Measurements from ENCODE around the gene CDH13. TPM values are rescaled to one million over a fixed set of nuclear protein-coding genes. Genes with fewer than 3 reads are reported as not detected.
A peak's percentile ranks its signal among the peaks of the same experiment; 100 is the strongest.

Gene CDH13
- total and polyA plus RNA-seq, 9 of the 15 experiments (the other 6 are each of a cell fraction or from before 2014, with no cell fraction given) = 0.03 TPM; not detected in 8

- 0% methylated on average over 2 of the region's 2 CpGs for WGBS (ENCODE audit: insufficient coverage, low coverage, missing lambda C conversion rate)
- Histone ChIP-seq H3K27ac (ENCODE audit: extremely low read depth, low read depth, low read length) (no peak overlapping the region), H3K36me3 (ENCODE audit: control insufficient read depth, insufficient read depth, low read length) (no peaks in the 10 kb centered on the region), H3K4me1 (replicated peaks in 1 of 2; ENCODE audit: control insufficient read depth in 2 of 2, insufficient read depth in 2 of 2, low read length in 2 of 2) (no peaks in the 10 kb centered on the region), H3K27me3 (ENCODE audit: control insufficient read depth in 2 of 2, insufficient read depth in 2 of 2, low read length in 2 of 2) (no peaks in the 10 kb centered on the region), H3K9ac (ENCODE audit: insufficient read depth in 1 of 2, low read depth in 2 of 2, low read length in 2 of 2) (no peak overlapping the region), H3K79me2 (ENCODE audit: control insufficient read depth, insufficient read depth, low read length) (no peaks in the 10 kb centered on the region), H4K20me1 (replicated peaks; ENCODE audit: control insufficient read depth, insufficient read depth, low read length) (no peaks in the 10 kb centered on the region), H3K9me3 (replicated peaks; ENCODE audit: control insufficient read depth, insufficient read depth, low read depth, low read length) (no peaks in the 10 kb centered on the region; the same call in 1 of the 2 replicates), H2AFZ (ENCODE audit: low read depth, low read length) (no peak overlapping the region), H3K9me1 (ENCODE audit: control insufficient read depth, insufficient read depth, low read length) (no peaks in the 10 kb centered on the region), H3K4me3 (no peak overlapping the region), H3K4me2 (ENCODE audit: insufficient read depth, low read length) (no peak overlapping the region)
- DNase-seq (ENCODE audit: extremely low read depth in 1 of 4, low spot score in 3 of 4) (no peak), ATAC-seq (no peak), FAIRE-seq (no peak)
- BruUV-seq (replicated peaks) = no TSS peak
- in situ Hi-C loops (cut with MboI) = no loop called here
- TF ChIP-seq ID3 (CRISPR knock-in tag; IDR thresholded peaks at IDR 0.05) (no peak), ID3 (tag; IDR thresholded peaks at IDR 0.05) (no peak), ZNF232 (CRISPR knock-in tag; IDR thresholded peaks at IDR 0.05) (no peak), TGIF2 (CRISPR knock-in tag; IDR thresholded peaks at IDR 0.05) (no peak), KAT2B (IDR thresholded peaks at IDR 0.05; ENCODE audit: low read depth, low read length) (no peak), ZNF695 (CRISPR knock-in tag; IDR thresholded peaks at IDR 0.05) (no peak)
- ChIA-PET POLR2A (no interaction called here), CTCF (ENCODE audit: low intra/inter-chr PET ratio) (no interaction called here)
- intact Hi-C loops (cut with micrococcal nuclease) = no loop called here
Observed at GRCh38 chr16:83338941-83339340, 712.2 kb downstream of the CDH13 start.

GRCh38 chr16:83343935-83344366, 717.2 kb downstream of the CDH13 start:
- no peak overlapping the region for H3K4me2 ChIP-seq (ENCODE audit: insufficient read depth, low read length)
- POLR2A ChIA-PET = no interaction called here

More at GRCh38 chr16:83343935-83344366, 717.2 kb downstream of the CDH13 start:
- Histone ChIP-seq H3K4me3 (no peak overlapping the region), H3K9me3 (replicated peaks; ENCODE audit: control insufficient read depth, insufficient read depth, low read depth, low read length) (no peaks in the 10 kb centered on the region), H3K79me2 (ENCODE audit: control insufficient read depth, insufficient read depth, low read length) (no peaks in the 10 kb centered on the region), H3K27ac (ENCODE audit: extremely low read depth, low read depth, low read length) (no peak overlapping the region), H2AFZ (ENCODE audit: low read depth, low read length) (no peak overlapping the region), H3K9me1 (ENCODE audit: control insufficient read depth, insufficient read depth, low read length) (no peaks in the 10 kb centered on the region), H4K20me1 (replicated peaks; ENCODE audit: control insufficient read depth, insufficient read depth, low read length) (no peaks in the 10 kb centered on the region), H3K9ac (ENCODE audit: insufficient read depth in 1 of 2, low read depth in 2 of 2, low read length in 2 of 2) (no peak overlapping the region), H3K4me1 (replicated peaks in 1 of 2; ENCODE audit: control insufficient read depth in 2 of 2, insufficient read depth in 2 of 2, low read length in 2 of 2) (no peaks in the 10 kb centered on the region), H3K27me3 (ENCODE audit: control insufficient read depth in 2 of 2, insufficient read depth in 2 of 2, low read length in 2 of 2) (no peaks in the 10 kb centered on the region; a peak in 1 of 5 replicates), H3K36me3 (ENCODE audit: control insufficient read depth, insufficient read depth, low read length) (no peaks in the 10 kb centered on the region)
- 3% methylated on average over 8 of the region's 8 CpGs for WGBS (ENCODE audit: insufficient coverage, low coverage, missing lambda C conversion rate)
- intact Hi-C loops (cut with micrococcal nuclease) (no loop called here), in situ Hi-C loops (cut with MboI) (no loop called here)
- BruUV-seq (replicated peaks) = no TSS peak
- ATAC-seq = no peak
- CTCF ChIA-PET (ENCODE audit: low intra/inter-chr PET ratio) = no interaction called here
- DNase-seq (ENCODE audit: extremely low read depth in 1 of 4, low spot score in 3 of 4) = no peak
- FAIRE-seq = no peak
- TF ChIP-seq ZZZ3 (IDR thresholded peaks at IDR 0.05) (no peak), ESRRA (IDR thresholded peaks at IDR 0.05; ENCODE audit: borderline replicate concordance, low read depth) (peak; percentile 46; the same call in 1 of the 2 replicates)

Data from K562 (cell line).